HepG2 (cell line): Measurements from ENCODE around the gene APBA1.

ENCODE experiments used
- EZH2 ChIP-seq: conservative IDR thresholded peaks from 2 replicates; pipeline ENCODE4 v1.6.1; 2012; ENCODE audit warnings: mild to moderate bottlenecking, low read depth, low read length, moderate library complexity
- FOXK1 ChIP-seq: sonication (generic); formaldehyde crosslinking; IDR thresholded peaks from 2 replicates; pipeline ENCODE4 v1.4.0; 2020; ENCODE audit warnings: low read depth, missing genetic modification reagents, borderline replicate concordance
- POLR2AphosphoS5 ChIP-seq: IDR thresholded peaks from 2 replicates; pipeline ENCODE4 v1.6.1; 2012; ENCODE audit warnings: low read depth, low read length
- ZNF121 ChIP-seq: sonication (generic); formaldehyde crosslinking; IDR thresholded peaks from 2 replicates; pipeline ENCODE4 v1.5.0; 2020; ENCODE audit warnings: mild to moderate bottlenecking, missing genetic modification reagents

DNA sequence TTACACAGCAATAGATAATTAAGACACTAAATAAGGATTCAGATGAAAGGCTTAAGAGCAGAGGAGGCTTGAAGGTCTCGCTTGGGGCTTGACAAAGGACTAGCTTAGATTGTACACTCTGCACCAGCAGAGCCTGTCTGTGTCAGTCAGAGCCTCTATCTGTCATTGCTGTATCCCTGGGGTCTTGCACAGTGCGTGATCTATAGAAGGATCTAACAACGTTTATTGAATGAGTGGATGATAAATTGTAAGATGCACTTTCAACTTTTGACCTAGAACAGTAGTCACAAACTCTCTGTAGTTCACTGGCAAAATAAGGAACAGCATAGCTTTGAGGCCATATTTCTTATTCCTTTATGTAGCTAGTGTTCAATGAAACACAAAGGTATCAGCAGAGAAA, 173.7 kb downstream of the APBA1 start:
- TF ChIP-seq EZH2 (no peak), ZNF121 (no peak), POLR2AphosphoS5 (no peak), FOXK1 (CRISPR knock-in tag) (no peak)
